HG02798 (cell line): ENCODE measurements around the gene POLR3E.

Source experiments
- ATAC-seq: cut with Tn5 transposase; IDR thresholded peaks from one replicate; pipeline ENCODE4 v1.9.1; 2021; ENCODE audit warnings: mild to moderate bottlenecking; ENCODE audit not compliant: unreplicated experiment, poor library complexity

The POLR3E gene

DNA sequence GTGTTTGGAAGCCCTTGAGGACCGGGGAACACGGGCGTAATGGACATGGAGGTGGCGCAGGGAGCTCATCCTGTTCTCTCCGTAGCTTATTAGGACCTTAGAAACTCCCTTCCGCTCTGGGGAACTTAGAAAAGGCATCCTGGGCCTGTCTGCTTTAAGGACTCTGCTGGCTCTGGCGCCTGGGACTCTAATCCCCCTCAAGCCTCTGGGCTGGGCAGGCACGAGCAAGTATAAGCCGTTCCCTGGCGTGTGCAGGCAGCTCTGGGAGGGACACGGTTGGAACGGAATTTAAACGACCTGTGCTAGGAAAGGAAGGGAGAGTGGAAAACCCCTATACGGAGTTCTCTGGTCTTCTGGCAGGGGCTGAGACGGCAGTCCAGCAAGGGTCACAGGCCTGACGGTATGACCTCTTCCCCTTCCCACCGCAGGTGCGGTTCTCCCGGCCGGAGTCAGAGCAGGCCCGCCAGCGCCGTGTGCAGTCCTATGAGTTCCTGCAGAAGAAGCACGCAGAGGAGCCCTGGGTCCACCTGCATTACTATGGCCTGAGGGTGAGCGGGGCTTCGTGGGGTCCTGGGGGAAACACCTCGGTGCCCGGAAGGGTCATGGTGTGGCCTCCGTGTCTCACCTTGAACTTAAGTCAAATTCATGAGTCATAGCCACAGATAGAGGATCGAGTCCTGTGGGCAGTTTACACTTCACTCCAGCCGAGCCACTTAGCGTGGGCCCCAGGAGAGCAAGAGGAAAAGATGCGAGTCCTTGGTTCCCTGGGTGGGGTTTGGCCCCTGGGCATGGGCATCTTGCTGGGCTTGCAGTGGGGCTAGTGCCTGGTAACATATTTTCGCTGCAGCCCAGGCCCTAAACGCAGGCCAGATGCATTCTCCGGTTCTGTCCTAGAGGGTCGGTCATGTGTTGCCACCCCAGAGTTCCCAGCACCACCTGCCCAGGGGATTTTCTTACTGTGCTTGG lies 17.7 kb downstream of the POLR3E start:
- no peak for ATAC-seq

DNA sequence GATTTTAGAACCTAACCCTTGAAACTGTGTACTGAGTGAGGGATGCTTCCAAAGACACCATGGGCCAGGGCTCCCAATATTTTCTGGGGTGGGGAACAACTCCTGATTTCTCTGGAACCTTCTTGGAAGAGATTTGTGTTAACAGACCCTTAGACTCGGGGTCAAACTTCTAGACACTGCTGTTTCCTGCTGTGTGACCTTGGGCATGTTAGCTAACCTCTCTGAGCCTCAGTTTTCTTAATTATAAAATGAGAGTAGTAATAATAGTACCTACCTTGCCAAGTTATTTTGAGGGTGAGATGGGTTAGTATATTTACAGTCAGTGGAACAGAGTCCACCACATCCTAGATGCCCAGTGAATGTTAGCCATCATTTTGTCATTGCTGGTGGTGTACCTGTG lies 18.8 kb downstream of the POLR3E start:
- ATAC-seq: no peak

DNA sequence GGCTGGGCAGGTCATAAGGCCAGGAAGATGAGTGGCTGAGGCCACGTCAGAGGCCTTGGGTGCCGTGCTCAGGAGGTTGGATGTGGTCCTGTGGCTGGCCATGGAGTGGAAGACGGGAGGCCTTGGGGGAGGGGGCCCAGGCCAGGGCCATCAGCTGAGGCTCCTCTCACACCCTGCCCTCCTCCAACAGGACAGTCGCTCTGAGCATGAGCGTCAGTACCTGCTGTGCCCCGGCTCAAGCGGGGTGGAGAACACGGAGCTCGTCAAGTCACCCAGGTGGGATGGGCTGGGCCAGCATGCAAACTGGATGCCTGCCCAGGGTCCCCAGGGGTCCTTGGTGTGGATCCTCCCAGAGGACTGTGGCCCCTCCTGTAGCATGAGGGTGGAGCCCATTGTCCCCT lies 19.2 kb downstream of the POLR3E start:
- no peak for ATAC-seq

DNA sequence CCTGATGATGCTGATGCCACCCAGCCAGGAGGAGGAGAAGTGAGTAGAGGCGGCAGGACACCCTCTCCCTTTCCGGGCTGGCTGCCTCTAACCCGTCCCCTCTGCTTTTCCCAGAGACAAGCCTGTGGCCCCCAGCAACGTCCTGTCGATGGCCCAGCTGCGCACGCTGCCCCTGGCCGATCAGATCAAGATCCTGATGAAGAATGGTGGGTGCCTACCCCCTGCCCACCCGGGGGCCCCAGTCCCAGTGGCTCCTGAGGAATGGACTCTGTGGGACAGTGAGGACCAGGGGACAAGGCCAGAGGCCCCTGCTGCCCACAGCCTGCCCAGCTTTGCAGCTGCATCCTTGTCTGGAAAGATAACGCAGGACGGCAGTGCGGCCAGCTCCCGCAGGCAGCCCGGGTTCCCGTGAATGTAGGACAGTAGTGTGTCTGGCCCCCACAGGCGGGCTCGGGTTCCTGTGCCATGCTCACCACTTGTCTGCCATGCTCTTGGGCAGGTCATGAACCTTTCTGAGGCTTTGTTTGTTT lies 19.9 kb downstream of the POLR3E start:
- ATAC-seq: no peak

DNA sequence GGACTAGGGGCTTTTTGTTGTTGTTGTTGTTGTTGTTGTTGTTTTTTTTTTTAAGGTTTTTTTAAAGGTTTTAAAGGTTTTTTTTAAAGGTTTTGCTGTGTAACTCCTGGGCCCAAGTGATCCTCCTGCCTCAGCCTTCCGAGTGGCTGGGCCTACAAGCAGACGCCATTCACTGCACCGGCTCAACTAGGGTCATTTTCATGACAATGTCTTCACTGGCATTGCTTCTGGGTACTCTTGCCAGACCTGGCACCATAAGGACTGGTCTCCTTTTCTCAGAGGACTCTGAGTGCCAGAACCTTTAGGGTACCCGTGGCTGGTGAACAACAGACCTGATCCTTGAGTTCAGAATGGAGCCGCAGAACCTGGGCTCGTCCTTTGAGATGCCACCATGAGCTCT lies 20.4 kb downstream of the POLR3E start:
- ATAC-seq: no peak

DNA sequence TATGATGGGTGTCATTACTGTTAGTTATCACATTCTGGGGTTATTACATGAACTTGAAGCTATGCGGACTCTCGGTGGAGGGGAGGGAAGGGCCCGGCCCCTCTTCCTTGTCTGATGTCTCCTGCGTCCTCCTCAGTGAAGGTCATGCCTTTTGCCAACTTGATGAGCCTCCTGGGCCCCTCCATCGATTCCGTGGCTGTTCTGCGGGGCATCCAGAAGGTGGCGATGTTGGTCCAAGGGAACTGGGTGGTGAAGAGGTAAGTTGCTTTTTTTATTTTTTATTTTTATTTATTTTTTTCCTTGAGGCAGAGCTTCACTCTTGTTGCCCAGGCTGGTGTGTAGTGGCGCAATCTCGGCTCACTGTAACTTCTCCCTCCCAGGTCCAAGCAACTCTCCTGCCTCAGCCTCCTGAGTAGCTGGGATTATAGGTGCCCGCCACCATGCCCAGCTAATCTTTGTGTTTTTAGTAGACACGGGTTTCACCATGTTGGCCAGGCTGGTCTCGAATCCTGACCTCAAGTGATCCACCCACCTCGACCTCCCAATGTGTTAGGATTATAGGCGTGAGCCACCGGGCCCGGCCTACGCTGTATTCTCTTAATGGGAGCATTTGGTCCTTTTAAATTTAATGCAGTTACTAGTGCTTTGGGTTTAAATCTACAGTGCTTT lies 21.6 kb downstream of the POLR3E start:
- ATAC-seq: no peak

DNA sequence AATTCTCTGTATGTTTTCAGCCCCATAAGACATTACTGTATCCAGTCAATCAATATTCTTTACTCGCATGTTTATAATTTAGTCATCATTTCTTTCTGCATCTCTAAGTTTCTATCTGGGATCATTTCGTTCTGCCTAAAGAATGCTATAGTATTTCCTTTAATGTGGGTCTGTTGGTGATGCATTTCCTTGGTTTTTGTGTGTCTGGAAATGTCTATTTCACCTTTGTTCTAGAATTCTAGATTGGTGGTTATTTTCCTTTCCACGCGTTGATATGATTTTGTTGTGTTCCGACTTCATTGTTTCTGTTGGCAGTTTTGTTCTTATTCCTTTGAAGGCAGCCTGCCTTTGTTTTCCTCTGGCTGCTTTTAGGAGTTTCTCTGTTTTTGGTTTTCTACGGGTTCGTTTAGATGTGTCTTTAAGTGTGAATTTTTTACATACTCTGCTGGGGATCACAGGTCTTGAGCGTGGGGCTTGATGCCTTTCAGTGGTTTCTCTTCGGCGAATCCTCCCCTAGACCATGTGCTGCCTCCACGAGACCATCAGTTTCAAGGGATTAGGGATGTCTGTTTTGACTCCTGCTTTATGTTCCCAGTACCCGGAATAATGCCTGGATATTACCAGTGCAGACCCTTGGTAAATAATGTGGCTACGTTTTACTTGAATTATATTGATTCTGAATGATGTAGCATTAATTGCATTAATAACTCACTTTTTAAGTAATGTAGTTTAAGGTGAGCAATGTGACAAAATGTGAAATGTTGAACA lies 23.5 kb downstream of the POLR3E start:
- ATAC-seq: no peak

DNA sequence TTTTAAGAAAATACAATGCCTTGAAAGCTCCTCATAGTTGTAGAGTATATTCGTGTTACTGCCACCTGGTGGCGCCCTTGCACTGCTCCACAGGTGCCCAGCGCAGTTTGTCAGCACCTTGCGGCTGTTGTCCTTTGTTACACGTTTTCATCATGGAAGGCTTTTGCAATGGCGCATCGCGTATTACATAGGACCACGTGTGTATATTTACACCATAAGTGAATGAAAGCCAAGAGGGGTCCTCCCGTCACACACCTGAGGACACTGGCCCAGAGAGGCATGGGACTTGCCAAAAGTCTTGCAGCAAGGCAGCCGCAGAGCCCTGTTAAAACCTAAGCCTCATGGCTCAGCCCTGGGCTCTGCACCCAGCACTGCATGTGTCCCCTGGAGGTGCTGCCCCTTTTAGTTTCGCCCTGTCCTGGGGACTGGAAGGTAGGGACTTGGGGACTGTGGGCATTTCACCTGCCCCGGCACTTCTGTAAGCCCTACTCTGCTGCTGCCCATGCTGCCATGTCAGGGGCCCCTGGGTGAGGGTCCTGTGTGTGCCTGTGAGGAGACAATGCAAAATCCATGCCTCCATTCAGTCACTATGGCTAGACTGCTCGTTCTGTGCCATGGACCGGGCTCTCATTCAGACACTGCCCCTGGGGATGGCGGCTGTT lies 24.3 kb downstream of the POLR3E start:
- peak; percentile 43 for ATAC-seq

DNA sequence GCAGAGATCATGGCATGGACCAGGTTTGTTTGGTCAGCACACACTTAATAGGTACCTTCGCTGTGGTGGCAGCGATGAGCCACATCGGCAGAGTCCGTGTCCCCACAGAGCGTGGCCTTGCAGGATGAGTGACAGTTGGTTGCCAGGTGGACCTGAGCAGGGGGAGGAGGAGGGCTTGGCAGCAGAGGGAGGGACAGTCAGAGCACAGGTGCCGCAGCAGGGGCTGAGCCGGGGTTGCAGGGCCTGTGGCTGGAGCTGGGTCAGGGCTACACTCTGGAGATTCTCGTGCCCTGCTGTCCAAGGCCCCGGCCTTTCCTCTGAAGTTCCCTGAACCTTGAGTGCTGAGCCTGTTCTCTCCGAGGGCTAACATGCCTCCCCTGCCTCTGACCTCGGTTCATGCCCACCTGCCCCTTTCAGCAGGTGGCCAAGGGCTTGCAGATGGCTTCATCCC lies 24.8 kb downstream of the POLR3E start:
- no peak for ATAC-seq

DNA sequence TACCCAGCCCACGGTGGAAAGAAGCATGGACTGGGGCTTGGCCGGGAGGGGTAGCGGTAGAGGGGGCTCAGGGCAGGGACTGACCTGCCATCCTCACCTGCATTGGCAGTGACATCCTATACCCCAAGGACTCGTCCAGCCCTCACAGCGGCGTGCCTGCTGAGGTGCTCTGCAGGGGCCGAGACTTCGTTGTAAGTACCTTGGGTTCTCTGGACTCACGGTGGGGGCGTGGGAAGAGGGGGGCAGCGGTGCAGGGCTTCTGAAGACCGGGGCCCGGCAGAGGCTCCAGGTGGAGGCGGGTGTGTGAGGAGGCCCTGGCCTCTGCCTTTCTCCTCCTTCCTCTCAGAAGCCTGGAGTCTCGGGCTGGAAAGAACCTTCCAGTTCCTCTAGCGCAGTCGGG lies 25.5 kb downstream of the POLR3E start:
- ATAC-seq: no peak

DNA sequence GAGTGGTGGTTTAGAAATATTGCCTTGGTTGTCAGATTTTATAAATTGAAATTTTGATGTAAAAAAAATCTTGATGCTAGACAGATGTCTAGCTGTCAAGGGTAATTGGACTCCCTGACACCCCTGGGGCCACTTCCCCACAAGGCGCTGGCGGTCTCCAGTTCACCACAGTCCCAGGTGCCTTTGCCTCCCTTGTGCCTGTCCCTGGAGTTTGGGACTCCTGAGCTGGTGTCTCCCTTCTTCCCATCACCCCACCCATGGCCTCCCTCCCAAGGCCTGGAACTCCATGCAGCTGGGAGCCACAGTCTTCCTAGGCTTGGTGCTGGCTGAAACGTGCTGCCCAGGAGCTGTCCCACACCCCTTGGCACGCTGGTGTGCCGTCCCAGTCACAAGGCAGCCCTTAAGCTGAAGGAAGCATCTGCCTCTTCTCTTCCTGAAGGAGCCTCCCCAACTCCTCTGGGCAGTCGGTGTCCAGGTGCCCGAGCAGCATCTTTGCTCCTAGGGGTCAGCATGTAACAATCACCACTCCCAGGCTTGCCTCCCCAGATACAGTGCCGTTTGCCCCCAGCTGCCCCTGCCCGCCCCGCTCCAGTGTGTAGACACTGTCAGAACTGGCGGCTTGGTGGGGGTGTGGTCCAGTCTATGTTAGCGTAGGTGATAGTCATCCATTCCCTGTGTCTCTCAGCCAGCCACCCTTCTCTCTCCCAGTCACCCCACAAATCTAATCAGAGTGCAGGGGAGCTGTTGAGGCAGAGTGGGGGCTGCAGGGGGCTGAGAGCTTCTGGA lies 26.2 kb downstream of the POLR3E start:
- no peak for ATAC-seq

DNA sequence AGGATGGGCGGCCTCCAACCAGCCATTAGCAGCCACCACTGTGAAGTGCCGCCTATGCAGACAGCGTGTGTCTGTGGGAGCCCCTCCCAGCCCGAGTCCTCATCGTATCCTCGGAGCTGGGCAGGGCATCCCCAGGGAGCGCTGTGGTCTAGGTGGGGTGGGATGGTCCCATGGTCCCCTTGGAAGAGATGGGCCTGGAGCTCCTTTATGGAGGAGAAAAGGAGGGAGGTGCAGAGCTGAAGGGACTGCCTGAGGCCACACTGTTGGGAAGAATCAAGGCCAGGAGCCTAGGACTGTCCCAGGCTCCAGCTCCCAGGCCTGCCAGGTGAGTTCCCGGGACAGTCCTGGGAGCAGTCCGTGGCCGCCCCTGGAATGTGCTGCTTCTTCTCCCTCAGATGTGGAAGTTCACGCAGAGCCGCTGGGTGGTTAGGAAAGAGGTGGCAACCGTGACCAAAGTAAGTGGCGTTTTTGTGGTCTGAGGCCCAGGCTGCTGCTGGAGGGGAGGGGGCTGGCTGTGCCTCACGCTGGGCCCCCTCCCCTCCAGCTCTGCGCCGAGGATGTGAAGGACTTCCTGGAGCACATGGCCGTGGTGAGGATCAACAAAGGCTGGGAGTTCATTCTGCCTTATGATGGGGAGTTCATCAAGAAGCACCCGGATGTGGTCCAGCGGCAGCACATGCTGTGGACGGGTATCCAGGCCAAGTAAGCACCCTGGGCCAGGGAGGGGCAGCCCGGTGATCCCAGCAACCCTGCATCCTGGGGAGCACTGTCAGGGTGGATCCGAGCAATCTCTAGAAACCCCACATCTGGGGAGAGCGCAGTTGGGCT lies 27.0 kb downstream of the POLR3E start:
- ATAC-seq: no peak

DNA sequence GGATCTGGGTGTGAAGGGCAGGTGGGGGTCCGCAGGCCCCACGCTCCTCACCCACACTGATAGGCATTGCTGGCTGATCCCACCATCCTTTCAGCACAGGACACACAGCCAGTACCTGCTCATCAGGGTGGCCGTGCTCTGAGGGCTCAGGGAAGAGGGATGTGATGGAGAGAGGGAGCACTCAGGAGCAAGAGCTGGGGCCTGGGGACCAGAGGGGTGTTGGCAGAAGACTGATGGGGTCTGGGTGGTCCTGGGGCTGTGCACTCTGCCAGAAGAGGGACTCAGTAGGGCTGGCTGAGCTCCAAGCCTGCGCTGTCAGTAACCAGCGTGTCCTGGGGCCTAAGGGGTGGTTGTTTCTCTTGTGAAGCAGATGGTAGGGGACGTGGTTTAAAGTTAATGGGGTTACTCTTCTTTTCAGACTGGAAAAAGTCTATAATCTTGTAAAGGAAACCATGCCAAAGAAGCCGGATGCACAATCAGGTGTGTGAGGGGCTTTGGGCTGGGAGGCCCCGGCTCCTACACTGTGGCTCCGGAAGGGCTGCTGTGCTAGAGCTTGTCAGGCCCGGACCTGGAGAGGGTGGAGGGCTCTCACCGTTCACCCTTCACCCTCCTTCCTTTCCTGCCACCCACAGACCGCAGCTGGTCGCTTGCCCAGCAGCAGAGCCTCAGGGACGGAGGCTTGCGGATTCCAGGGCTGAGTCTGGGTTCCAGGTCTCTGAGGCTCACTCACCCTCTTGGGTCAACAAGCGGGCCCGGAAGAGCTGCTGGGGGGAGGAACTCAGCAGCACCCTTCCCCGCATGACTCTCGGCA lies 27.8 kb downstream of the POLR3E start:
- ATAC-seq: no peak

DNA sequence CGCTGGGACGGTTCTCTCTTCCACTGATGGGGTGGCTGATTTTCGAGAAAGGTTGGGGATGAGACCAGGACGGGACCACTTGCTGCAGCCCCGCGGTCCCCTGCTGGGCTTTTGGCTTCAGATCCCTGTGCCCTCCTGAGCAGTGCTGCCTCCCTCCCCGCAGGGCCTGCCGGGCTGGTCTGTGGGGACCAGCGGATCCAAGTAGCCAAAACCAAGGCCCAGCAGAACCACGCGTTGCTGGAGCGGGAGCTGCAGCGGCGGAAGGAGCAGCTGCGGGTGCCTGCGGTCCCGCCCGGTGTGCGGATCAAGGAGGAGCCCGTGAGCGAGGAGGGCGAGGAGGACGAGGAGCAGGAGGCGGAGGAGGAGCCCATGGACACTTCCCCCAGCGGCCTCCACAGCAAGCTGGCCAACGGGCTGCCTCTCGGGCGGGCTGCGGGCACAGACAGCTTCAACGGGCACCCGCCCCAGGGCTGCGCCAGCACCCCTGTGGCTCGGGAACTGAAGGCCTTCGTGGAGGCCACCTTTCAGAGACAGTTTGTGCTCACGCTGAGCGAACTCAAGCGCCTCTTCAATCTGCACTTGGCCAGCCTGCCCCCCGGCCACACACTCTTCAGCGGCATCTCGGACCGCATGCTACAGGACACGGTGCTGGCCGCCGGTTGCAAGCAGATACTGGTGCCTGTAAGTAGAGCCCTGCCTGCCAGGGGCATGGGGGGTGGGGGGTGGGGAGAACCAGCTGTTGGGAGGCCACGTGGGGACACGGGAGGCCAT lies 28.6 kb downstream of the POLR3E start:
- no peak for ATAC-seq

DNA sequence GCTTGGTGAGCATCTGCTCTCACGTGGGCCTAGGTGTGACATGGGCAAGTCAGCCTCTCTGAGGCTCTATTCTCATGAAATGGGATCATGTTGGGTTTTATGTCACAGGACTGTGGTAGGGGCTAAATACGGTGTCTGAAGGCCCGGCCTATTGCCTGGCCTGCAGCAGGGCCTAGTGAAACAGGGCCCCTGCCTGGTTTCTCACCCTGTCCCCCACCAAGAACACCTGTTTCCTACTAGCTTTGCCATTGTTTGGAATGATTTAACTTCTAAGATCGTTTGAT lies 29.1 kb downstream of the POLR3E start:
- no peak for ATAC-seq

DNA sequence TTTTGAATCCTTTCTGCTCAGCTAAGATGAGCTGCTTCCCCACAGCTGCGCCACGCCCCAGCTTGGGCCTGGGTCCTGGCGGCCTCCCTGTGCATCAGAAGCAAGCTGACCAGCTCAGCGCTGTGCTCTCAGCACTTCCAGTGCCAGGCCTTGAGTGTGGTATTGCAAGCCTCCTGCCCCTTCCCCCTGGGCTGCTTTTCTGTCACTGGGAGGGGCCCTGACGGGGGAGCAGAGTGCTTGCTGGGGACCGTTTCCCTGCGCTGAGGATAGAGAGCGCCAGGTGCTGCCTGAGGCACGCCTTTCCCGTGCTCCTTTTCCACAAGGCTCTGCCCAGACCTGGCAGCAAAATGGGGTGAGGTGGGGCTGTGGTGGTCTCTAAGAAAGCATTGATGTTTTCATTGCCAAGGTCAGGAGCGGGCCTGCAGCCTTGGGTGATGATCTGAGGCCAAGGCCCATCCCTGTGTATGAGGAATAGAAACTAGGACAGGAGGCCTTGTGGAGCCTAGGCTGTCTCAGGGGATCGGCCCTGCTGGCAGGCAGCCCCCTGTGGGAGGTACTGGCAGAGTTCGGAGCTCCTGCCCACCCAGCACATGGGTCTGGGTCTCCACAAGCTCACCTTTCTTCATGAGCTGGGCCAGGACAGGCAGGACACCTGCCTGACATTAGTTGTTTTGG lies 29.7 kb downstream of the POLR3E start:
- no peak for ATAC-seq

DNA sequence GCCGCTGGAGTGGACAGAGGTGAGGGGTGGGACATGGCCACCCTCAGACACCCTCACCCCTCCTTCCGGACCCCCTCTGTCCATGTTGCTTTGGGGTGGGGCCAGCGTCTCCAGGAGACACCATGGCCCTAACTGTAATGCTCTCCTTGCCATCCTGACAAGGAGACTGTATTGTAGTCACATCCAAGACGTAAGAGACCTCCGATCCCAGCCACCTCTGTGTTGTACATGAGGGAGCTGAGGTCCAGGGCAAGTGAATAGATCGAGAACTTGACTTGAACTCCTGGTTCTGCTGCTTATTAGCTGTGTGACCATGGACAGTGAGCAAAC lies 30.2 kb downstream of the POLR3E start:
- ATAC-seq: no peak
